Lower leg skin (tissue), 4 donors: Measurements from ENCODE around the gene ZC3H7B. TPM values are rescaled to one million over a fixed set of nuclear protein-coding genes. Genes with fewer than 3 reads are reported as not detected.

ENCODE experiments used
- DNase-seq, 2 donors: peaks; one replicate each; pipeline ENCODE4 v3.0.0-alpha.2; 2019; ENCODE audit warnings: low spot score in 2 of 2
- H3K4me3 ChIP-seq: fragments of 200-600 bp; sonication (generic); 2 replicates; pipeline ENCODE4 v1.5.1; 2017; ENCODE audit warnings: mild to moderate bottlenecking, low read depth; ENCODE audit not compliant: poor library complexity, severe bottlenecking
- CTCF ChIP-seq, 3 donors: fragments of 450-650 bp; IDR thresholded peaks; one replicate each; pipeline ENCODE4 v1.5.1; 2016; ENCODE audit warnings: antibody characterized with exemption in 3 of 3, mild to moderate bottlenecking in 3 of 3, moderate library complexity in 2 of 3
- POLR2A ChIP-seq, 2 donors: fragments of 450-650 bp; IDR thresholded peaks; one replicate each; pipeline ENCODE4 v1.6.1; 2016 to 2017; ENCODE audit warnings: antibody characterized with exemption in 2 of 2, mild to moderate bottlenecking in 1 of 2, moderate library complexity in 1 of 2
- WGBS, 2 donors: methylation state at CpG; one replicate each; pipeline ENCODE4 v1.1.5; 2018; 5-methylcytosine and 5-hydroxymethylcytosine counted together
- intact Hi-C: fragments of 100-400 bp; cut with DNase I; formaldehyde crosslinking; loops from one replicate; pipeline ENCODE4 v1.15.0; 2023; ENCODE audit warnings: low total_unique reads
- total RNA-seq, 4 donors: library from RNA; depleted of rRNA; stranded (reverse); fragments of >200 nt; gene quantifications; one replicate each; pipeline ENCODE4 v1.1.0, GENCODE V29; 2016

Gene ZC3H7B
- total RNA-seq, 4 donors from 2014 or later, result 19.9 to 39.9 (median 31.2) TPM

- TF ChIP-seq POLR2A (IDR thresholded peaks at IDR 0.05), result no peak
- no peak for TF ChIP-seq CTCF (IDR thresholded peaks at IDR 0.05)
- H3K4me3 ChIP-seq, result no peak overlapping the region
- 95 to 96% methylated on average over 6 to 7 of the region's 7 CpGs for WGBS, 2 donors
- DNase-seq, result no peak
- intact Hi-C loops, result no loop called here
Observed at GRCh38 chr22:41260871-41261270, 40.5 kb upstream of the ZC3H7B start.

- WGBS, 2 donors, result 87 to 94% methylated on average over 12 of the region's 12 CpGs
- TF ChIP-seq POLR2A (IDR thresholded peaks at IDR 0.05), result no peak
- TF ChIP-seq CTCF (IDR thresholded peaks at IDR 0.05), result no peak
- intact Hi-C loops, result no loop called here
Observed at GRCh38 chr22:41261541-41262249, 39.6 kb upstream of the ZC3H7B start.

GRCh38 chr22:41262250-41262765 is 39.0 kb upstream of the ZC3H7B start:
- no peak for DNase-seq
- H3K4me3 ChIP-seq, result no peak overlapping the region
- intact Hi-C loops, result no loop called here
- no peak for TF ChIP-seq POLR2A (IDR thresholded peaks at IDR 0.05)
- TF ChIP-seq CTCF (IDR thresholded peaks at IDR 0.05), result no peak
- WGBS, 2 donors, result 92 to 97% methylated on average over 15 of the region's 15 CpGs

More at GRCh38 chr22:41261541-41262249, 39.6 kb upstream of the ZC3H7B start:
- DNase-seq, result no peak
- H3K4me3 ChIP-seq, result no peak overlapping the region

GRCh38 chr22:41263704-41264103 is 37.6 kb upstream of the ZC3H7B start:
- no peak for DNase-seq
- TF ChIP-seq CTCF (IDR thresholded peaks at IDR 0.05) (no peak), POLR2A (IDR thresholded peaks at IDR 0.05) (no peak)
- intact Hi-C loops, result no loop called here
- no peak overlapping the region for H3K4me3 ChIP-seq
- 100% methylated on average over 2 of the region's 2 CpGs for WGBS, 2 donors

- H3K4me3 ChIP-seq, result no peak overlapping the region
- TF ChIP-seq CTCF (IDR thresholded peaks at IDR 0.05) (no peak), POLR2A (IDR thresholded peaks at IDR 0.05) (no peak)
- intact Hi-C loops, result no loop called here
- no peak for DNase-seq
- WGBS, 2 donors, result 85 to 88% methylated on average over 9 to 15 of the region's 15 CpGs
Observed at GRCh38 chr22:41264408-41264941, 36.9 kb upstream of the ZC3H7B start.
